ENCODE results near the gene KRT8.
"Not testable (repeated sequence)": the region's sequence is repeated elsewhere in the genome, so short reads cannot be mapped to it uniquely, and the experiment has no call there.

The KRT8 gene

DNA sequence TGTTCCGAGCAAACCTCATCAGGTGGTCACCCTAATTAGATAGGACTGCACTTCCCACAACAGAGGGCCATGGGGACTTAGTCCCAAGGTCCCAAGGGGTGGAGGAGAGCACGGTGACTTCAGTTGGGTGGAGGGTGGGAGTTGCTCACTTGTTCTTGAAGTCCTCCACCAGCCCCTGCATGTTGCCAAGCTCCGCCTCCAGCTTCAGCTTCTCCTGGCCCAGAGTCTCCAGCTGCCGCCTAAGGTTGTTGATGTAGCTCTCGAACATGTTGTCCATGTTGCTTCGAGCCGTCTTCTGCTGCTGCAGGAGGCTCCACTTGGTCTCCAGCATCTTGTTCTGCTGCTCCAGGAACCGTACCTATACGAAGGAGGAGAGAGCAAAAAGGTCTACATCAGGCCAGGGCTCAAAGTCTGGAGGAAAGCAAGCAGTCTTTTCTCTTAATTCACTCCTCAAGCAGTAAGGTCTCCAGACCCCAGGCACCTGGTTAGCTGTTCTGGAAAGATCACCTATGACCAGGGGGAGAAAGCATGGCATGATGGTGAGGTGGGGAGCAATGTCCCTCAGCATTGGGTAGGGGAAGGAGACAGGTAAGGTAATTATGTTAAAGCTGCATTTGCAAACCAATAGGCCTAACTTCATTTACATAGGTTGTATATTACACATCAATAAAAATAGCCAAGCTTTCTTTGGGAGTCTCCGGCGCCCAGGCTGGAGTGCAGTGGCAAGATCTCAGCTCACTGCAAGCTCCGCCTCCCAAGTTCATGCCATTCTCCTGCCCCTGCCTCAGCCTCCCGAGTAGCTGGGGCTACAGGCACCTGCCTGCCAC is 2.9 kb downstream of the KRT8 start:
- DNase-seq, result no peak

DNA sequence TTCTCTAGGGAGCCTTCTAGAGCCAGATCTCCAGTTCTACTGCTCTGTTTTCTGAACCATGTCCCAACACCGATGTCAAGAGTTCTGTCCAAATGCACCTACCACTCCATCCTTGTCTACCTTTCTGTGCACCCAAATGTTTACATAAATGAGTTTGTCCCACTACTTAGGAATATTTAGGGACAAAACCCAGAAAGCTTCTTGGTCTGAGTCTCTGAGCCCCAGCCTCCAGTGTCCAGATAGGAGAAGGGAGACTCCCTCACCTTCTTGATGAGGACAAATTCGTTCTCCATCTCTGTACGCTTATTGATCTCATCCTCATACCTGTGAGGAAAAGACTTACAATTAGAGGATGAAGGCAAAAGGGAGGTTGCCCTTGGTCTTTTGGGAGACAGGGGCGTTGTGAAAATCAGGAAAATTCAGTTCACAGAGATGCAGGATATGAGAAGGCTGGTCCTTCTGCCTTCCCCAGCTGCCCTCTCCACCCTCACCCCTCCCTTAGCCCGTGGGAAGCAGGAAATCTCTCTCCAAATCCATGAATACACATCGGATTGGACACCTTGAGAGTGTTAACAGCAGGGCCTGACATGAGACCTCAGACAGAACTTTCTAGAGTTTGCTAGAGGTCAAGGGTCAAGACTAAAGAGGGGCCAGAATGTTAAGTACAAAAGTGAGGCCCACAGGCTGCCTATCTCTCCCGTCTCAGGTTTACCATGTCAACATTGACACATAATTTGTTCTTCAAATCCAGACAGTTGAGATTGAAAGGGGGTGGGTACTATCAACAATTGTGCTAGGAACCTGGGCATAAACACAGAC is 3.8 kb downstream of the KRT8 start:
- DNase-seq, result no peak

DNA sequence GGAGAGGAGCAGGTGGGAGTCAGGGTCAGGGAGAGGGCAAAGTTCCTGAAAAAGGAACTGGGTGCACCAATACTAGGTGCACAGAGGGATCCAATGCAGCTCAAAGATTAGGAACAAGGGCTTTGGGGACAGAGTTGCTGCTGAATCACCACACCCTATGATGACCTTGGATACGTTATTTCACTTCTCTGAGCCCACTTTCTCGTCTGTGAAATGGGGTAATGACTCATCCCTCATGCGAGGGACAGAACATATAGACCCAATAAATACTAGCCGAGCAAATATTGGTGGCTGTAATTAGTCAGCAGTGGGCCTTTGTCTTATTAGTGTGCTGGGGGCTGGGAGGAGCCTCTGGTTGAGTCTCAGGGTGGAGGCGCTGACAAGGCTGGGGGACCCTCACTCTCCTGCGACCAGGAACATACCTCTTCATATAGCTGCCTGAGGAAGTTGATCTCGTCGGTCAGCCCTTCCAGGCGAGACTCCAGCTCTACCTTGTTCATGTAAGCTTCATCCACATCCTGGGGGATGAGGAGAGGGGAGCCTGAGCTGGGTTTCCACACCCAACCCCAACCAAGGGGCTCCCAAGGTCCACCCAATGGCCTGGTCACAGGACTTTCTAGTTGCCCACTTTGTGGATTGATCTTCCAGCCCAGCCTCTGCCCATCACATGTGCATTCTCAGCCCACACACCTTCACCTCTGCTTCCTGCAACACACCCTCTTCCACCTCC is 4.5 kb downstream of the KRT8 start:
- no peak for DNase-seq

GRCh38 chr12:52899338-52900035 is 5.4 kb downstream of the KRT8 start:
- no peak for DNase-seq

GRCh38 chr12:52896190-52897100 is 8.4 kb downstream of the KRT8 start:
- no peak for DNase-seq

GRCh38 chr12:52895726-52896189 is 9.1 kb downstream of the KRT8 start:
- DNase-seq, result no peak

DNA sequence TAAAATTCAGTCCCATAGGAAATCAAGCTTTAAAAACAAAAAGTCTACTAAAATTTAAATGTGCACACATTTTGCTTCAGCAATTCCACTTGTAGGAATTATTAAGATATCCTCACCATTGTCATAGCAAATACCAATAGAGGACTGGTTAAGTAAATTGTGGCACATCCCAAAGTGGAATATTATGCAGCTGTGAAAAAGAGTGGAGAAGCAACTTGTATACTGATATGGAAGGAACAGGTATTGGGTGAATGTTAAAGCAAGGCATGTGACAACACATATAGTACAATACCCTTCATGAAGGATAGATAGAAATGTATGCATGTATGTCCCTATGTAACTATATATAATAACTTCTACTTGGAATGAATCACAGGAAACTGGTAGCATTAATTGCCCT is 11.9 kb downstream of the KRT8 start:
- no peak for DNase-seq

- DNase-seq, result no peak
Observed at GRCh38 chr12:52892207-52892852, 12.5 kb downstream of the KRT8 start.

GRCh38 chr12:52891044-52891443 is 13.8 kb downstream of the KRT8 start:
- DNase-seq, result no peak

- DNase-seq, result no peak
Observed at GRCh38 chr12:52890417-52890816, 14.5 kb downstream of the KRT8 start.

DNA sequence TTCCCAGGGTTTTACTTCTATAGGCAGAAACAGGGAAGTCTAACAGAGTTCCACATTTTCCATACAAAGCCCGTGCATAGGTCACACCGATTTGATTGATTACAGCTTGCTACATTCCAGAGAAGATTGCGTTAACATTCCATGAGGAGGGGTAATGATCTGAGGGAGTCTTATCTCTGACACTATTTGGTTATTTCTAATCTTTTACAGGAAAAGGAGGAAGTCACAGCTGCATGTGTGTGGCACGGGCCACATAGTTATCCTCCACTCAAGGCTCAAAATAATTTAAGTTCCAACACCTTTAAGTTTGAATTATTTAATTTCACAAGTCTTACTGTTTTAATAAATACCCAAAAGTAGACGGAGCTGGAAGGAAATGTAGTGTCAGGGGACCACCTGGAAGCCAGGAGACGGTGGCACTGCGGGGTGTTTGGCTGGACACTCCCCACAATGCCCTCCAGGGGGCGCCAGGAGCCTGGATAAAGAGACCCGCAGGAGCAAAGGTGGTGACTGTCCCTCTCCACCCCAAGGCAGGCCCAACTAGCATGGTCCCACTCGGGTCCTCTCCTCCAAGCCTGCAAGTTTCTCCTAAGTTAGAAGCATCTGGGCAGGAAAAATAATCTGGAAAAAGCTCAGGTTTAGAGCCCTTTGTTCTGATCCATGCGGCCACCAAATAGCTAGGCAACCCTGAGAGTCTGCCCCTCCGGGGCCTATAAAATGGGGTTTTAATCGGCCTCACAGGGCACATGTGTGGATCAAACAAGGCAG is 20.2 kb downstream of the KRT8 start:
- peak; percentile 34 to 40 for DNase-seq

DNA sequence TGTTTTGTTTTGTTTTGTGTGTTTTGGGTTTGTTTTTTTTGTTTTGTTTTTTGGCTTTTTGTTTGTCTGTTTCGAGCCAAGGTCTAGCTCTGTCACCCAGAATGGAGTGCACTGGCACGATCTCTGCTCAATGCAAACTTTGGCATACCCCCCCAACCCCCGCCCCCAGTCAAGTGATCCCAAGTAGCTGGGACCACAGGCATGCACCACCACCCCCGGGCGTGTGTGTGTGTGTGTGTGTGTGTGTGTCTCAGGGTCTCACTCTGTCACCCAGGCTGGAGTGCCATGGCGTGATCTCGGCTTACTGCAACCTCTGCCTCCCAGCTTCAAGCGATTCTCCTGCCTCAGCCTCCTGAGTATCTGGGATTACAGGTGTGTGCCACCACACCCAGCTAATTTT is 24.4 kb downstream of the KRT8 start:
- DNase-seq, result not testable (repeated sequence)

DNA sequence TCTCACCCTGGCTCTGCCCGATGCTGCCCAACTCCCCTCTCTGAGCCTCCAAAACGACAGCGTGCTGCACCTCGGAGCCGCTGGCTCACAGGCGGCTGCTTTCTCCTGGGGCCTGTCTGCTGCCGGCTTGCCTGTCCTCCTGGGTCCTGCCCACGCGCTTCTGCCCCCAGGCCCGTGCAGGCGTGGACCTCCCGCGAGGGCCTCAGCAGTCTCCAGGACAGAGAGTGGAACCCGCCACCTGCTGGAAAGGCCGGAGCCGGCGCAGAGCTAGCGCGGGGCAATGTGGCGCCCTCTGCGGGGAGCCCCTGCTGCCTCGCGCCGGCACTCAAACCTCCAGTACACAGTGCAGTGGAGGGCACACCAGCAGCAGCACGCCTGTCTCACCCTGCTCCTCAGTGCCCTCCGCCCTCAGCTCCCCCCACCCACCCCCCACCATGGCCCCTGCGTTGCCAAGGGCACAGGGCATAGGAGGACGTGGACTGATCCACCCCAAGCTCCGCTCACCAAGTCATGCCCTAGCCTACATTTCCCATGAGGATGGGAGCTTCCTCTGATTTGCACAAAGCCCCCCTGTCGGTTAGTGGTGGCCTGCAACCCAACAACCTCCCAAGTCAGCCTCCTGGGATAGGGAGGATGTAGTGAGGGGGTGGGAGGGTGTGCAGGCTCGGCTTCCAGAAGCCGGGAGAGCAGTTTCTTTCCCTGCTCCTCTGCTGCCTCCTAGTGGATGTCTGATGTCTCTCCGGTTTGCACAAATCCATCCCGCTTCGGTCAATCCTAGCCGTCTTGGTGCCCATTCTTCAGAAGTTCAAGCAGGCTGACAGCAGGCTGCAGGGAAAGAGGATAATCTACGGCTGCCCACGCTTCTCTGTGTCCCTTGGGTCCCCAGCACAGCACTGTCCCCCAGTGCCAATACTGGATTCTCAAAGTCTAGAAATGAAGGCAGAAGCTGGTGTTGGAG is 25.2 kb downstream of the KRT8 start:
- peak; percentile 60 to 68 for DNase-seq

GRCh38 chr12:52878507-52879393 is 26.1 kb downstream of the KRT8 start:
- DNase-seq, result no peak

GRCh38 chr12:52877242-52877641 is 27.6 kb downstream of the KRT8 start:
- no peak for DNase-seq

GRCh38 chr12:52876372-52876771 is 28.5 kb downstream of the KRT8 start:
- no peak for DNase-seq

- DNase-seq, result no peak
Observed at GRCh38 chr12:52874573-52875435, 30.1 kb downstream of the KRT8 start.
